GM12891 (cell line): ENCODE measurements around the gene SMAD1.
"Not testable (repeated sequence)": the region's sequence is repeated elsewhere in the genome, so short reads cannot be mapped to it uniquely, and the experiment has no call there.

ENCODE experiments used
- DNase-seq: peaks from one replicate; pipeline ENCODE4 v3.0.0; 2011; ENCODE audit warnings: low spot score; ENCODE audit not compliant: insufficient read length
- FAIRE-seq: peaks from 2 replicates; lab custom pipeline; 2011; peaks lifted over from hg19 to GRCh38; lab: Jason Lieb, UNC
- PAX5 ChIP-seq: IDR thresholded peaks from 2 replicates; pipeline ENCODE4 v1.6.1; 2011; ENCODE audit warnings: low read length, moderate library complexity, mild to moderate bottlenecking; ENCODE audit not compliant: insufficient read depth, severe bottlenecking
- POLR2A ChIP-seq: IDR thresholded peaks from 2 replicates; pipeline ENCODE4 v1.6.1; 2011; ENCODE audit warnings: low read depth, low read length, control low read depth
- POLR2AphosphoS5 ChIP-seq: IDR thresholded peaks from 2 replicates; pipeline ENCODE4 v1.6.1; 2011; ENCODE audit warnings: low read depth, low read length, control low read depth
- POU2F2 ChIP-seq: IDR thresholded peaks from 2 replicates; pipeline ENCODE4 v1.6.1; 2011; ENCODE audit warnings: low read depth, mild to moderate bottlenecking, control low read depth, low read length, moderate library complexity
- SPI1 ChIP-seq: IDR thresholded peaks from 2 replicates; pipeline ENCODE4 v1.6.1; 2011; ENCODE audit warnings: low read depth, low read length, control low read depth
- TAF1 ChIP-seq: IDR thresholded peaks from 2 replicates; pipeline ENCODE4 v1.6.1; 2011; ENCODE audit warnings: low read depth, low read length, control low read depth

Gene SMAD1

GRCh38 chr4:145531859-145532258 lies 50.2 kb downstream of the SMAD1 start:
- FAIRE-seq, result no peak
- no peak for TF ChIP-seq POU2F2
- no peak for TF ChIP-seq TAF1
- no peak for TF ChIP-seq PAX5
- TF ChIP-seq POLR2A, result no peak
- TF ChIP-seq SPI1, result no peak
- TF ChIP-seq POLR2AphosphoS5, result no peak
- no peak for DNase-seq

- TF ChIP-seq POU2F2 (no peak), PAX5 (no peak)
- peak; percentile 26 for FAIRE-seq
- no peak for DNase-seq
Measured at GRCh38 chr4:145533001-145533400, 51.3 kb downstream of the SMAD1 start.

- DNase-seq, FAIRE-seq: not testable (repeated sequence)
Measured at GRCh38 chr4:145533415-145533814, 51.8 kb downstream of the SMAD1 start.

GRCh38 chr4:145533961-145534360 lies 52.3 kb downstream of the SMAD1 start:
- no peak for TF ChIP-seq POU2F2
- TF ChIP-seq POLR2A, result no peak
- TF ChIP-seq PAX5, result no peak
- no peak for TF ChIP-seq POLR2AphosphoS5
- no peak for TF ChIP-seq SPI1
- TF ChIP-seq TAF1, result no peak
- DNase-seq, result no peak
- no peak for FAIRE-seq

GRCh38 chr4:145535202-145535601 lies 53.5 kb downstream of the SMAD1 start:
- TF ChIP-seq POLR2A (no peak), SPI1 (no peak), POU2F2 (no peak), POLR2AphosphoS5 (no peak), TAF1 (no peak), PAX5 (no peak)
- DNase-seq (no peak), FAIRE-seq (no peak)

GRCh38 chr4:145536044-145536443 lies 54.4 kb downstream of the SMAD1 start:
- FAIRE-seq (no peak), DNase-seq (no peak)
- TF ChIP-seq POLR2A (no peak), TAF1 (no peak), SPI1 (no peak), POU2F2 (no peak), PAX5 (no peak), POLR2AphosphoS5 (no peak)

- DNase-seq (no peak), FAIRE-seq (no peak)
- TF ChIP-seq POLR2AphosphoS5 (no peak), POU2F2 (no peak), TAF1 (no peak), SPI1 (no peak), POLR2A (no peak), PAX5 (no peak)
Measured at GRCh38 chr4:145538596-145538995, 56.9 kb downstream of the SMAD1 start.

GRCh38 chr4:145539671-145540070 lies 58.0 kb downstream of the SMAD1 start:
- FAIRE-seq (no peak), DNase-seq (no peak)
- no peak for TF ChIP-seq POLR2A
- TF ChIP-seq SPI1, result no peak
- TF ChIP-seq POU2F2, result no peak
- TF ChIP-seq PAX5, result no peak
- no peak for TF ChIP-seq POLR2AphosphoS5
- no peak for TF ChIP-seq TAF1

- FAIRE-seq, result no peak
- no peak for DNase-seq
- no peak for TF ChIP-seq TAF1
- no peak for TF ChIP-seq POLR2A
- TF ChIP-seq POLR2AphosphoS5, result no peak
Measured at GRCh38 chr4:145540235-145540634, 58.6 kb downstream of the SMAD1 start.

- FAIRE-seq (peak; percentile 5), DNase-seq (no peak)
- no peak for TF ChIP-seq POLR2AphosphoS5
- TF ChIP-seq SPI1, result no peak
- no peak for TF ChIP-seq PAX5
- no peak for TF ChIP-seq TAF1
- no peak for TF ChIP-seq POU2F2
- no peak for TF ChIP-seq POLR2A
Measured at GRCh38 chr4:145541346-145541745, 59.7 kb downstream of the SMAD1 start.

GRCh38 chr4:145545031-145545430 lies 63.4 kb downstream of the SMAD1 start:
- FAIRE-seq (no peak), DNase-seq (no peak)
- TF ChIP-seq PAX5 (no peak), TAF1 (no peak), POU2F2 (no peak), POLR2A (no peak), POLR2AphosphoS5 (no peak), SPI1 (no peak)
